ENCODE results near the gene MBTPS1.
A peak's percentile ranks its signal among the peaks of the same experiment; 100 is the strongest.
"Not testable (repeated sequence)": the region's sequence is repeated elsewhere in the genome, so short reads cannot be mapped to it uniquely, and the experiment has no call there.

The MBTPS1 gene

GRCh38 chr16:84136331-84137125, 19.8 kb upstream of the MBTPS1 start:
- DNase-seq, result no peak

GRCh38 chr16:84132527-84133285, 16.0 kb upstream of the MBTPS1 start:
- no peak for DNase-seq

- no peak for DNase-seq
Measured at GRCh38 chr16:84131117-84131516, 14.4 kb upstream of the MBTPS1 start.

- no peak for DNase-seq
Measured at GRCh38 chr16:84124257-84125073, 7.7 kb upstream of the MBTPS1 start.

- peak; percentile 88 to 91 for DNase-seq
Measured at GRCh38 chr16:84121007-84121406, 4.3 kb upstream of the MBTPS1 start.

- DNase-seq, result no peak
Measured at GRCh38 chr16:84120023-84120422, 3.3 kb upstream of the MBTPS1 start.

GRCh38 chr16:84119368-84119767, 2.6 kb upstream of the MBTPS1 start:
- DNase-seq, result no peak

GRCh38 chr16:84118315-84118714, 1.6 kb upstream of the MBTPS1 start:
- DNase-seq, result not testable (repeated sequence)

- DNase-seq, result peak; percentile 48 to 55
Measured at GRCh38 chr16:84117494-84117843, 727 bp upstream of the MBTPS1 start.

- DNase-seq, result peak in 1 of 2 experiments; percentile 34
Measured at GRCh38 chr16:84115919-84116719, 623 bp downstream of the MBTPS1 start.

GRCh38 chr16:84111949-84112348, 4.8 kb downstream of the MBTPS1 start:
- DNase-seq, result not testable (repeated sequence)

GRCh38 chr16:84111525-84111924, 5.2 kb downstream of the MBTPS1 start:
- no peak for DNase-seq

- DNase-seq, result no peak
Measured at GRCh38 chr16:84110527-84110926, 6.2 kb downstream of the MBTPS1 start.

GRCh38 chr16:84109598-84110335, 7.0 kb downstream of the MBTPS1 start:
- no peak for DNase-seq

GRCh38 chr16:84107921-84108320, 8.8 kb downstream of the MBTPS1 start:
- no peak for DNase-seq

GRCh38 chr16:84105948-84106740, 10.6 kb downstream of the MBTPS1 start:
- DNase-seq, result no peak

- no peak for DNase-seq
Measured at GRCh38 chr16:84105301-84105815, 11.4 kb downstream of the MBTPS1 start.

- DNase-seq, result no peak
Measured at GRCh38 chr16:84104231-84104630, 12.5 kb downstream of the MBTPS1 start.

- no peak for DNase-seq
Measured at GRCh38 chr16:84103678-84104077, 13.1 kb downstream of the MBTPS1 start.

GRCh38 chr16:84098939-84099338, 17.8 kb downstream of the MBTPS1 start:
- no peak for DNase-seq

All from SHP77 (cell line).